ENCODE data around the gene MAP2K1. TPM values are rescaled to one million over a fixed set of nuclear protein-coding genes. Genes with fewer than 3 reads are reported as not detected.

The MAP2K1 gene
- total and polyA plus RNA-seq, 2 of the 4 experiments (the other 2 are of a cell fraction): 34.7 to 37.8 TPM

- intact Hi-C loops (cut with micrococcal nuclease): no loop called here
Measured at GRCh38 chr15:66394915-66395314, 8.2 kb downstream of the MAP2K1 start.

More at GRCh38 chr15:66394915-66395314, 8.2 kb downstream of the MAP2K1 start:
- no peak for DNase-seq
- no peak overlapping the region for H3K23ac ChIP-seq (ENCODE audit: low read depth, low read length)
- TF ChIP-seq CTCF (conservative IDR thresholded peaks at IDR 0.05; ENCODE audit: low read depth, low read length) (no peak), RFX5 (IDR thresholded peaks at IDR 0.05; ENCODE audit: low read depth, low read length) (no peak), MXI1 (IDR thresholded peaks at IDR 0.05; ENCODE audit: borderline replicate concordance, low read depth, low read length) (no peak)
- H2BK20ac ChIP-seq (ENCODE audit: low read depth, low read length): no peak overlapping the region
- no peak overlapping the region for H3K14ac ChIP-seq (replicated peaks; ENCODE audit: low read depth, low read length)
- H3K27ac ChIP-seq (ENCODE audit: insufficient read depth, low read length): no peak overlapping the region
- no peak overlapping the region for H4K5ac ChIP-seq (ENCODE audit: low read depth, low read length)
- H3K4me1 ChIP-seq (ENCODE audit: control insufficient read depth, insufficient read depth, low read length): peaks cover 1% of the 10 kb centered on the region
- H3K4ac ChIP-seq (ENCODE audit: low read depth, low read length): no peak overlapping the region
- no peak overlapping the region for H2BK5ac ChIP-seq (ENCODE audit: low read depth, low read length, poor library complexity, severe bottlenecking)
- no peak overlapping the region for H2BK120ac ChIP-seq (ENCODE audit: low read depth, low read length)
- in situ Hi-C loops (cut with MboI; ENCODE audit: low sequenced_read_pairs) (no loop called here), dilution Hi-C loops (cut with HindIII; ENCODE audit: low sequenced_read_pairs, unreplicated experiment) (no loop called here)
- peaks cover 76% of the 10 kb centered on the region for H4K20me1 ChIP-seq (ENCODE audit: insufficient read depth, low read length)
- ATAC-seq (ENCODE audit: low read depth): no peak
- ChIA-PET POLR2A (ENCODE audit: unreplicated experiment) (no interaction called here), CTCF (no interaction called here)
- peaks cover 14% of the 10 kb centered on the region for H3K9me1 ChIP-seq (ENCODE audit: insufficient read depth, low read length)
- H2AK5ac ChIP-seq (ENCODE audit: low read depth, low read length): no peak overlapping the region
- H2AFZ ChIP-seq (replicated peaks; ENCODE audit: low read length, poor library complexity): no peak overlapping the region
- no peak overlapping the region for H3K4me3 ChIP-seq (ENCODE audit: insufficient read depth, low read depth, low read length)
- H3K9ac ChIP-seq (ENCODE audit: low read depth, low read length): no peak overlapping the region
- peaks cover 2% of the 10 kb centered on the region for H3K36me3 ChIP-seq (ENCODE audit: control insufficient read depth, insufficient read depth, low read length)
- no peak overlapping the region for H3K4me2 ChIP-seq (ENCODE audit: low read depth, low read length)
- no peaks in the 10 kb centered on the region for H3K9me3 ChIP-seq (ENCODE audit: control insufficient read depth, insufficient read depth, low read length)
- no CpG with 5 or more reads among the region's 1 CpG for WGBS, 2 experiments (ENCODE audit: extremely low coverage in 2 of 2, insufficient read length in 1 of 2)
- no peaks in the 10 kb centered on the region for H3K27me3 ChIP-seq (ENCODE audit: control insufficient read depth, insufficient read depth, low read length)
- no peak overlapping the region for H2AK9ac ChIP-seq (replicated peaks; ENCODE audit: low read depth, low read length, poor library complexity)
- H2BK15ac ChIP-seq (ENCODE audit: low read depth, low read length): no peak overlapping the region
- peaks cover 4 to 72% of the 10 kb centered on the region in 2 experiments; a peak in 3 of 4 replicates for H3K79me1 ChIP-seq (ENCODE audit: low read depth in 1 of 2, low read length in 2 of 2)
- no peak overlapping the region for H3K18ac ChIP-seq (ENCODE audit: low read depth, low read length)
- no peak overlapping the region for H4K91ac ChIP-seq (ENCODE audit: insufficient read depth, low read depth, low read length)
- H3K56ac ChIP-seq (ENCODE audit: extremely low read depth, insufficient read depth, low read length): no peak overlapping the region
- no peak overlapping the region for H4K8ac ChIP-seq (ENCODE audit: low read depth in 2 of 2, low read length in 2 of 2)
- BruUV-seq (replicated peaks): no TSS peak

Data from IMR-90 (cell line).